ENCODE measurements around the gene ISG20L2.
A peak's percentile ranks its signal among the peaks of the same experiment; 100 is the strongest.

The ISG20L2 gene

GRCh38 chr1:156740237-156740740 is 11.7 kb upstream of the ISG20L2 start:
- no peak for DNase-seq

- DNase-seq, result no peak
Observed at GRCh38 chr1:156738916-156739315, 10.3 kb upstream of the ISG20L2 start.

- DNase-seq, result no peak
Observed at GRCh38 chr1:156738407-156738806, 9.8 kb upstream of the ISG20L2 start.

- no peak for DNase-seq
Observed at GRCh38 chr1:156733989-156734584, 5.5 kb upstream of the ISG20L2 start.

DNA sequence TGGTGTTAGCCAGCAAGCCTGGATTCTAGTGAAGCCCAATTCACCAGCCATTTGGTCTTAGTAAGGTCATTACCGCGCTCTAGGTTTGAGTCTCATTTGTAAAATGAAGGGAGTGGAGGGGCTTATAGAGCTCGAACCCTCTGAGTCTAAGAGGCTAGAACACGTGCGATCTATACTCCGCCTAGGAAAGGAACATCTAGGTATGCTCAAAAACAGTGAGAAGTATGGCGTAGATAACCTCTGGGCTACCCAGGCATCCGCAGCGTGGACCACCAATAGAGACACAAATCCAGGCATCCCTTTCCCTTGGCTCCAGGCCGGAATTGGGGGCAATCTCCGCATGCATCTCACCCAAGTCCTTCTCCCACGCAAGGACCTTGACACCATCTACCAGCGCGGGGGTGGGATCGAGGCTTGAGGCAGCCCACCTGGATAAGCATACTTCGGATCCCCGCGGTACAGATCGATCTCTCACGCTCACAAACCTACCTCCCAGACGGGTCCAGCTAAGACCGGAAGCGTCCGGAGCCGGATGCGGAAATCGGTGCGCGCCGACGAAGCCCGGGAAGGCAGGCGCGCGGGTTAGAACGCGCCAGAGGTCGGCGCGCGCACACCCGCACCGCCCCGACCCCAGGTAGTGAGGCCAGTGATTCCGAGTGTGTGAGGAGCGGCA is 504 bp downstream of the ISG20L2 start, which contains the start of gene METTL25B:
TSS of gene METTL25B (plus strand) at position 544 of the 673 bp plus-strand sequence. CDS start 636 bp downstream, outside the sequence.
- DNase-seq, result peak; percentile 73 to 87 (median 77)

- DNase-seq, result no peak
Observed at GRCh38 chr1:156727492-156727891, 1.1 kb downstream of the ISG20L2 start.

- DNase-seq, result peak; percentile 80 to 82 (median 80)
Observed at GRCh38 chr1:156726549-156727226, 1.9 kb downstream of the ISG20L2 start.

- DNase-seq, result peak; percentile 92 to 96 (median 93)
Observed at GRCh38 chr1:156725683-156726280, 2.8 kb downstream of the ISG20L2 start.

- DNase-seq, result peak; percentile 50 to 65 (median 53)
Observed at GRCh38 chr1:156721535-156721934, 7.0 kb downstream of the ISG20L2 start.

DNA sequence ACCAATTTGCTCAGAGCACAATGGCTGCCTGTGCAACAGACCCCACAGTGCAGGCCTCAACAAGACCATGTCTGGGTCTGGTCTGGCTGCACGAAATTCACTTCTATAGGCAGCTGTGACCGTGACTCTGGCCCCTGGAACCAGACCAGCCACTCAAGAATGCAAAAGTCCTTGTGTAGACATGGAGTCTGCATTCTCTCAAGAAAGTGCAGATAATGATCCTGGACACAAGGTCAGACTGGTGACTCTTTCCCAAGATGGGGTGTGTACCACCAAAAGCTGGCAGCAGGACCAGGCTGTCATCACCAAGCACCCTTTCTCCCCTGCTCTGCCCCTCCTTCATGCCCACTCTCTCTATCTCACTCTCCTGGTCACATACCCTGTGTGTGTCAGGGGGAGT is 7.4 kb downstream of the ISG20L2 start:
- no peak for DNase-seq

DNA sequence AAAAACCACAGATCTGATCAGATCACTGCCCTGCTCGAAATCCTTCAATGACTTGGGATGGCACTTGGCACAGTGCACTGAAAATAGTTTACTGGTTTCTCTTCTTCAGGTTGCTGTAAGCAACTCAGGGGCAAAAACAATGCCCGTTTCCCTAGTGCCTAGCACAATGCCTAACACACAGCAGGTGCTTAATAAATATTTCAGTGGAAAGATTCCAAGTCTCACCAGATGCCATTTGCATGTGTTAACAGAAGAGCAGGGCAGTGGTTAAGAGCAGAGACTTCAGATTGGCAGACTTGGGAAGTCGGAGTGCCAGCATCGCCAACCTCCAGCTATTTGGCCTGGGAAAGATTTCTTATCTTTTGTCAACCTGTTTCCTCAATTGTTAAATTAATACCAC is 11.2 kb downstream of the ISG20L2 start:
- DNase-seq, result no peak

GRCh38 chr1:156714830-156715229 is 13.7 kb downstream of the ISG20L2 start:
- no peak for DNase-seq

DNA sequence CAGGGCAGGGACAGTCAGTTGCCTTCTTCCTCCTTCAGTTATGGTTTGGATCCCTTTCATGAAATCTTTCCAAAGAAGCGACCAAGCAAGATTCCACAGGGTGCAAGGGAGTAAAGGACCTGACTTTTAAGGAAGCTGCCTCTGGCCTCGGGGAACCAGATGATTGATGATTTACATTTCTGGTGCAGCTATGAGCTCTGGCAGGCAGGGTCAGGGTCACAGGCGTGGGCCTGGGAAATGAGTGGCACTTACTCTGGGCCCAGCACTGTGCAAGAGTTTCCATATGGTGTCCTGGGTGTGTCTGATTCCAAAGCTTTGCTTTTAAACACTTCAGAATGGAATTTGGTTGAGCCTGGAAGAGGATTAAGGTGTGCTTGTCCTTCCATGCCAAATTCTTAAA is 15.9 kb downstream of the ISG20L2 start:
- DNase-seq, result no peak

- no peak for DNase-seq
Observed at GRCh38 chr1:156711011-156711817, 17.4 kb downstream of the ISG20L2 start.

- DNase-seq, result no peak
Observed at GRCh38 chr1:156709757-156710489, 18.6 kb downstream of the ISG20L2 start.

DNA sequence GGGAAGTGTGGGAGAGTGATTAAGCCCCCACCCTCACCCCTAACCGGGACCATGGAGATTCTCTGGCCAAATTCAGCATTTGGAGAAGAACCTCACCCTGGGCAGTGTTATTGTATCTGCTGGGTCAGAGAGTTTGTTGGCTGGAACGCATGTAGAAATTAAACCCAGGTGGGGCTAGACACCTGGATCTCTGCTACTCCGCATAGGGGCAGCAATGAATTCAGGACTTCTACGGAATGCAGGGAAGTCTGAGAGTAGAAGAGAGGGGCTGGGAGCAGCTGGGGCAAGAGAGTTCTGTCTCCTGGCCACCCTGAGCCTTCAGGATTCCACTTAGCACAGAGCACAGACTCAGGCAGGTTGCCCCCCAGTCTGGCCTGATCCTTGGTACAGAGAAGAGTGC is 19.5 kb downstream of the ISG20L2 start:
- DNase-seq, result no peak

- DNase-seq, result no peak
Observed at GRCh38 chr1:156708218-156708661, 20.3 kb downstream of the ISG20L2 start.

DNA sequence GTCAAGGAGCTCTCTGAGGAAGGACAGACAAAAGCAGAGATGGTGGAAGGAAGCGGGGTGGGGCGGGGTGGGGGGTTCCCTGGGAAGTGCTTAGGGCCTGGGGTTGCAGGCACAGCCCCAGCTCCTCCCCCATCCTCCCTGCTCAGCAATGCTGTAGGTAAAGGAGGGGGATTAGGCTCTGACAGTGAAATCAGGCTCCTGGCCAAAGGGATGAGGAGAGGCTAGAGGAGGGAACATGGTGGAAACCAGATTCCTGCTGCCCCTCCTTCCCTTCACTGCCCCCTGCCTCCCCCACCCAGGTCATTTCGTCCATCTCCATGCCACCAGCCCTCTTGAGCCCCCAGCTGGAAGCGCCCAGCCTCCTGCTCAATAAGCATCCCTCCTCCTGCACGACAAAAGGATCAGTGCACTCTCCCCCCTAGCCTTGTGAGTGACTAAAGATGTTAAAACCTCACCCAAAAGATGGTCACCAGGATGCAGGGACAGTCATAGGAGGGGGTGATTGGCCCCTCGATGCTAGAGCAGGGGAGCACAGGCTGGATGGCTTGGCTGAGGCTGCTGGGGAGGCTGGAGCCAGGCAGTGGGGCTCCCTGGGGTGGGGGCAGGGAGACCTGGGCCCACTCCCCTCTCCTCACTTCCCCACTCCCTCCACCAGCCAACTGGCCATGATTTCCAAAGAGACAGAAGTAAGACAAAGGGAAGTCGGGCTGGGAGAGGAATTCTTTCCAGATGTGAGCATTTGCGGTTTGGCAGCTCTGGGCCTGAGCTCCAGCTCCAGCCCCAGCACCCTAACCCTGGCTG is 20.9 kb downstream of the ISG20L2 start:
- no peak for DNase-seq

DNA sequence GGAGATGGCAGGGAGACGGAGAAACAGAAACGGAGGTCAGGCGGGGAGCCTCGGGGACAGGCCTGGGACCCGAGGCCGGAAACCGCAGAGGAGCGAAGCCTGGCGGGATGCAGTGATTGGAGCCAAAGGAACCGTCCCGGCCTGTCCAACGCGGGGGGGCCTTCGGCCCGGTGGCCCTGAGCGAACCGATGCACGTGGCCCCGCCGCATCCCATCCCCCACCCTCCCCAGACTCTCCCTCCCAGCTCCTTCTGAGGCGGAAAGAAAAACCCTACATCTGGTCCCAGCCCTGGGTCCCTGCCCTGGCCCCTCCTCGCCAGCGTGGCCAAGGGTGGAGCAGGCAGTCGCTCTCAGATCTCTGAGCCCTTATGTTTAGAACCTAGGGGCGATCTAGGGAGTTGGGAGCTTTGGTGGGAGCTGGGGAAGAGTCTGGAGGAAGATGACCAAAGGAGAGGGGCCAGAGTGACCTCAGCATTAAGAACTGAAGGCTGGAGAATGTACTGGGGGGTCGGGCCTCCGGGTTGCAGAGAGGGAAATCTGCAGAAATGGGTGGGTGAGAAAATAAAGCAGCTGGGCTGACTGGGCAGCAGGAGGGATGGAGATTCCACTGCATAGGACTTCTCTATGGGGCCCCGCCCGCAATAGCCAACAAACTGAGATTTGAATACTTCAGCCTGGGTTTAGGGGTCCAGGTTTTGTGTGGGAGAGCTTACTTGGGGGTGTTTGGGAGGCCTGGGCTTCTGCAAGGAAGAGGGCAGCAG is 21.7 kb downstream of the ISG20L2 start:
- no peak for DNase-seq

All from suppressor macrophage treated with lipopolysaccharide for 1 hour (primary cell).